Stimulated activated CD8-positive, alpha-beta memory T cell treated with anti-CD3 and anti-CD28 coated beads, Interleukin-4, amount 100 ng/mL, for 48 hours (primary cell): ENCODE measurements around the gene SLC6A9.
A peak's percentile ranks its signal among the peaks of the same experiment; 100 is the strongest.

ENCODE experiments used
- DNase-seq: peaks from one replicate; pipeline ENCODE4 v3.0.0-alpha.2; 2020

Gene SLC6A9

DNA sequence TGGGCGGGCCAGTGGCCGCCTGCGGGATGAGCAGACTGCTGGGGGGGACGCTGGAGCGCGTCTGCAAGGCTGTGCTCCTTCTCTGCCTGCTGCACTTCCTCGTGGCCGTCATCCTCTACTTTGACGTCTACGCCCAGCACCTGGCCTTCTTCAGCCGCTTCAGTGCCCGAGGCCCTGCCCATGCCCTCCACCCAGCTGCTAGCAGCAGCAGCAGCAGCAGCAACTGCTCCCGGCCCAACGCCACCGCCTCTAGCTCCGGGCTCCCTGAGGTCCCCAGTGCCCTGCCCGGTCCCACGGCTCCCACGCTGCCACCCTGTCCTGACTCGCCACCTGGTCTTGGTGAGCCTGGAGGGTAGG is 50.1 kb downstream of the SLC6A9 start:
- no peak for DNase-seq

DNA sequence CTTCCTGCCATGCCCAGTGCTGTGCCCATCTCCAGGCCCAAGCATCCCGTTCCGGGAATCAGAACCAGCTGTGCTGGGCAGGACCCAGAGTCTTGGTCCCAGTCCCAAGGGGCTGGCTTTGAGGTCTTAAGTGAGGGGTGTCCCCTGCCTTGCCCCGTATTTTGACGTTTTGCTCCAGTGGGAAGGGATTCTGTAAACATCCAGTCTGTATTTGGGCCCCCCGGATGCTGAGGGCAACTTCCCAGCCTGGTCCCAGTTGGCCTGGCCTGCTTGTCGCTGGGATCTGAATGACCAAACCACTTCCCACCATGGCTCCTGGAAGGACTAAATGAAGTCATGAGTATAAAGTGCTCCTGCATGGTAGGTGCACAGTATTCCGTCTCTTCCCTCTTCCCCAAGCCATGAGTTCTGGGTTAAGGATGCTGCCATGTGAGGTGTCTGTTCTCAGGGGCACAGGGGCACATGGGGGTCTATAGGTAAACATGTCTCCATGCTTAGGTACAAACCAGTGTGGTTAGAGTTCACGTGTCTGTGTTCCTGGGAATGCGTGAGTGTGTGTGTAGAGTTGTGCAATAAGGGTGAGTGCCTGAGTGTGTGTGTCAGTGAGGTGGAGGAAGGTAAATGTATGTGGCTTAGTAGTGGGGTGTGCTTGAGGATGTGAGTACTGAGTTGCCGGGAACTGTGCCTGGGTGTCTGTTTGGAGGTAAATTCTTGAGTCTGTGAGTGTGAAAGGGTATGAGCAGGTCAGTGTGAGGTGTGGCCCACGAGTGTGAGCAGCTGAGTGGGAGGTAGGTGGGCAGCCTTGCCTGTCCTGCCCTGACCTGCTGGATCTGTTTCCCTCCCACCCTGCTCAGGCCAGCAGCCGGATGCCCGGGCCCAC is 50.8 kb downstream of the SLC6A9 start:
- DNase-seq, result no peak

DNA sequence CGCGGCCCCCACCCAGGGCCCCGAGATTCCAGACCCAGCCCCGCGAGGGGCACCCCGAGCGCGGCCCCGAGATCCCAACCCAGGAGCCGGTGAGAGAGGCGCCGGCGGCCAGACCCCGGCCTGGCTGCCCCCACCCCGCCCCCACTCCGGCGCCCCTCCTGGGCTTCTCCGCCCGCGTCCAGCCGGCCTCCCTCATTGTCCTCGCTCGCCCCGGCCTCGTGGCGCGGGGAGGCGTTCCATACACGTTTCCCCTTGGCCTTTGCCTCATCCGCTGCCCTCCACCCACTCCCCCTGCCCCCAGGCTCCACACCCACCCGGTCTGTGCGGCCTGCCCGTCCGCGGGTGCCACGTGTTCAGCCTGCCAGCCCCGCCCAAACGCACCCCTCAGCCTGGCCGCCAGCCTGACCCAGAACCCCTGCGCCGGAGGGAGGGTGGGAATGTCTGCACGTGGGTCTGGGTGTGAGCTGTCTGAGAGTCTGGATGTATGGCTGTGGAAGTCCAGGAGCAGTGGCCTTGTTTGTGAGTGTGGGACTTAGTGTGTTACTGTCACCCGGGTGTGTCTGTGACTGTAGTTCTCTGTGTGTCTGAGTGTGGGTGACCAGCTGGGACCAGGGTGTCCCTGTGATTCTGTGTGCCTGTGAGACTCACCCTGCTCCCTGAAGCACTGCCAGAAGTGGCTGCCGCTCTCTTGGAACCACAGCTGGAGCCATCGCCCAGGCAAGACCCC is 51.6 kb downstream of the SLC6A9 start:
- peak; percentile 67 for DNase-seq

DNA sequence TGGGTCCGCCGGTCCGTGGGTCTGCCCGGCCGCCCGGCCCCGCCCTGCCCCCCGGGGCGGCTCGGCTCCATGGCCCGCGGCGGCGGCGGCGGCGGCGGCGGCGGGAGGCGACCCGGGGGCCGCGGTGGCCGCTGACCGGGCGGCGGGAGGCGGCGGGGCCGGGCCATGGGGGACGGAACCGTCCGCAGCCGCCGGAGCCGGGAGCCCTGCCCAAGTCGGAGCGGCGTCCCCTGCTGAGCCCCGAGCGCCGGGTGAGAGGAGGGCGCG is 52.1 kb downstream of the SLC6A9 start:
- no peak for DNase-seq

DNA sequence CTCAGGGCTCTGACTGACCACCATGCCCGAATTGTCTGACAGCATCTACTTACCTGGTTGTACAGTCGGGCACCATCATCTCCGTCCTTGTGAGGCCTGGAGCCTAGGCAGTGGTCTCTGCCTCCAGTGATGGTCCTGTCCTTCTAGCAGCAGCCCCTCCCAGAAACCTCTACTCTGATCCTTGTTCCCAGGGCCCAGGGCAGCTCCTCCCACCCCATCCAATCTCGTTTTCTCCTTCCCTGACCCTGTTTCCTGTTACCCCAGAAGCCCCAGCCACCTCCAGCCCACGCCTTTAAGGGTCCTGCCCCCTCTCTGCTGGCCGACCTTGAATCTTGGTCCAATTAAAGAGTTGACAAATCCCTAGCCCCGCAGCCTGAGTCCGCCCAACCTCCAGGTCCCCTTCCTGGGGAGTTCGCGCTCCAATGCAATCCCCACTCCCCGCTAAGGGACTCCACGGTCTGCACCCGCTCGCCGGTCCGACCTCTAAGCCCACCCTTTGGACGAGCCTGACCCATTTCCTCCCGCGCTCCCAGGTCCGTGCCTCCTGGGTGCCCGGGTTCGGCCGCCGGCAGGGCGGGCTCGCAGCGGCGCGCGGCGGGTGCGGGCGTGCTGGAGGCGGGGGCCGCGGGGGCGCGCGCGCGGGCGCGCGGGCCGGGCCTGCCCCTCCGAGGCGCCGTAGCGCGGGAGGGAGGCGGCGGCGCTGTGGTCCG is 52.6 kb downstream of the SLC6A9 start, which contains the start of gene B4GALT2:
Gene B4GALT2, plus strand, starts transcription at position 660 of the 710 bp plus-strand sequence. CDS start 1,951 bp downstream, outside the sequence.
- peak; percentile 64 for DNase-seq

DNA sequence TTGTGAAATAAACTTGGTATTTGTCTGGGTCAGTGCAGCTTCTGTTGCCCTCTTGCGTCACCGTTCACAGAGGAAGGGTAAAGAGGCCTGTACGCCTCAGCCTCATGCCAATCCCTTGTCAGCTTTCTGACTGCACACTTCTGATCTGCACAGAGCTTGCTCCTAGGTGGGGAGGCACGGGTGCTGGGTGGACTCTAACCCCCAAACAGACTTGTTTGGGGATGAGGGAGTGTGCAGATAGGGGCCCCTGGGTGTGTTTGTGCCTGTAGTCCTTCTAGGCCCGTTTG is 53.1 kb downstream of the SLC6A9 start:
- DNase-seq, result no peak

DNA sequence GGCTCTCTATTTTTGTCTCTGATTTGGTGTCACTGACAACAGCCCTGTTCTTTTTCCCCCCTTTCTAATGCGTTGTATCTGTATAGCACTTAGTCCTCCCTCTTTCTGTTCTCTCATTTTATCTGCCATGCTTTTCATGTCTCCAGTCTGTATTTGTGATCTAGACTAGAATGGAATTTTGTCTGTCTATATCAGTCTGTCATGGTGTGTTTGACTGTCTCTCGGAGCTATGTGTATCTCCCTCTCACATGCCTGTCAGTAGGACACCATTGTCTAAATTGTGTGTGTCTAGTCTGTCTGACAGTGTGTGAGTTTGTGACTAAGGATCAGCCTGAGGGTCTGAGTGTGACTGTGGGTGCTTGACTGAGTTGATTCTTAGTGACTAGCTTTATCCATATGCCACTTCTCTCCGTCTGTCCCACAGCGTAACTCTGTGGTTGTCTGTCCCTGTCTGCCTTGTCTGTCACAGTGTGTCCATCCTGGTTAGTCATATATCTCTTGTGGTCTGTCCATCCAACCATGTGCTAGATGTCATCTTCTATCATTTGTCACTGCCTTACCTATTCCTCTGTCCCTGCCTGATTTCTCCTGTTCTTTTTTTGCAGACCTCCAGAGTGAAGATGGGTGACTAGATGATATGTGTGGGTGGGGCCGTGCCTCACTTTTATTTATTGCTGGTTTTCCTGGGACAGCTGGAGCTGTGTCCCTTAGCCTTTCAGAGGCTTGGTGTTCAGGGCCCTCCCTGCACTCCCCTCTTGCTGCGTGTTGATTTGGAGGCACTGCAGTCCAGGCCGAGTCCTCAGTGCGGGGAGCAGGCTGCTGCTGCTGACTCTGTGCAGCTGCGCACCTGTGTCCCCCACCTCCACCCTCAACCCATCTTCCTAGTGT is 53.6 kb downstream of the SLC6A9 start:
- DNase-seq, result no peak

DNA sequence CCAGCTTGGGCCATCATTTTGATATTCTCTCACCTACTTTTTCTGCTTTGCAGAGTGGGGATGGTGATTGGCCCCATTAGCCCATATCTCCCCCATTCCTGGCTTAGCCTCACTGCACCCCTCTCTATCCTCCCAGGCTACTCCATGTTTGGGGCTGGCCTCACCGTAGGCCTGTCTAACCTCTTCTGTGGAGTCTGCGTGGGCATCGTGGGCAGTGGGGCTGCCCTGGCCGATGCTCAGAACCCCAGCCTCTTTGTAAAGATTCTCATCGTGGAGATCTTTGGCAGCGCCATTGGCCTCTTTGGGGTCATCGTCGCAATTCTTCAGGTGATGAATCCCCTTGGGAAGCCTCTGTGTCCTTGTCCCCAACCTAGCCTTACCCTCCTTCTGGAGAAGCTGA is 54.4 kb downstream of the SLC6A9 start:
- DNase-seq, result no peak

DNA sequence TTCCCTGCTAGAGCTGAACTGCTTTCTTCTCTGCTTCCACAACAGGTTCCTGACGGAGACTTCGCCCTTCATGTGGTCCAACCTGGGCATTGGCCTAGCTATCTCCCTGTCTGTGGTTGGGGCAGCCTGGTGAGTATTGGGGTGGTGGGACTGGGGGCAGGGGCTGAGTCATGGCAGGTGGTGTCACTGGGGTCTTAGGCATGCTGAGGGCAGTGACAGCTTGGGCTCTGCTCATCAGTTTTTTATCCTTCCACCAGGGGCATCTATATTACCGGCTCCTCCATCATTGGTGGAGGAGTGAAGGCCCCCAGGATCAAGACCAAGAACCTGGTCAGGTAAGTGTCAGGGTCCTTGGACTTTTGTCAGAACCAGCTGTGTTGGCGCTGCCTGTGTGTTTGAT is 55.2 kb downstream of the SLC6A9 start:
- no peak for DNase-seq

DNA sequence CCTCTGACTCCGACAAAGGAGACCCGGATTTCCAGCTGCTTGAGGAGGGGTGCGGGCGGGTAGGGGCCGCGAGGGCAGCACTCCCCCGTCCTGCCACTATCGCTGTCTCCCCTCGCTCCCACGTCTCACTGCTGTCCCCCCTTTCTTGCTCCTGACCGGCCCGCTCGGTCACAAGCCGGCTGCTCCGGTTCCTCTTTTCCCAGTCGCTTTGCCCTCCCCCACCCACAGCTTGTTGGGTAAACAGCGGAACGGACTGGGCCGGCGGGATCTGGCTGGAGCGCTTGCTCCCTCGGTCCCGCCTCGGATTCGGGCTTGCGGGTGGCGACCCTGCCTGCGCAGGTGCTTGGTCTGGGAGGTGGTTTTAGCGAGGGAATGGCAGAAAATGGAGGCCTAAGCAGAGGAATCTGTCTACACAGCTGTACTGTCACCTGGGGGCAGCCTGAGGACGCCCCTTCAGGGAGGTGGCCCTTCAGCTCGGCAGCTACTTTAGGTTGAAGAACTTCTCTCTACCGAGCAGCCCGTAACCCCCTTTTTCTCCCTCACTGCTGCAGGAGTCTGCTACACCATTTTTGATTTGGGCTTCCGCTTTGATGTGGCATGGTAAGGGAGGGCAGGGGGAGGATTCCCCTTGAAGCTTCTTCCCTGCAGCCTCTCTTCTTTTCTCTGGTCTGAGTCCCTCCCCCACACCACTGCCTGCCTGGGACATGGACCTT is 55.9 kb downstream of the SLC6A9 start:
- DNase-seq, result peak; percentile 42

DNA sequence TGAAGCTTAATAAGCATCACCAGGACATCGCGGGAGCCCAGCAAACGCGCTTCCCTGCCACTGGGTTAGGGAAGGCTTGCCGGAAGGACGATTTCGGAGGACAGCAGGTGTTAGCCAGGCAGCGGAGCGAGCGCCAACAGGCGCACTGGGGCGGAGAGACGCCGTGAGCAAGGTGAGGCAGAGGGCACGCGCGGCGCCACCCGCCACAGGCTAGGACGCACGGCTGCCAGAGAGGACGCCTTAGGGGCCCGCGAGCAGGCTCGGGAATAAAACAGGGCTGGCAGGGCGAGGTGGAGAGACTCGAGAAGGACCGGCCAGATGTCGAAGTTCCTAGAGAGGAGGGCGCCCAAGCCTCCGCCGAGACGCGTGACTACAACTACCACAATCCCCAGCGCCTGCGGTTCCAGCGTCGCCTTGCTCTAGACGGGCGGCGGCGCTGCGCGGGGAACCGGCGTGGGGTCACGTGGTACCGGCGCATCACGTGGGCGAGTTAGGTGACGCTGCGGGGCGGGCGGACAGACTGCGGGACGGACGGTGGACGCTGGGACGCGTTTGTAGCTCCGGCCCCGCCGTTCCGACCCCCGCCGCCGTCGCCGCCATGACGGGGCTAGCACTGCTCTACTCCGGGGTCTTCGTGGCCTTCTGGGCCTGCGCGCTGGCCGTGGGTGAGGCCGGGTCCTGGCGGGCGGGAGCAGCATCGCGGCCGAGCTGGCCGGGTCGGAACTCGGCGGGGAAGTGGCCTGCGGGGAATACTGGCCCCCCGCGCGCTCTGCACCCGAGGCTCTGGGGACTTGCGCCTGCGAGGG is 56.6 kb downstream of the SLC6A9 start, which contains the start of gene ATP6V0B:
Gene ATP6V0B, plus strand, starts transcription at position 518 of the 806 bp plus-strand sequence. Its CDS starts 81 bp downstream, at position 599.
- peak; percentile 98 for DNase-seq

DNA sequence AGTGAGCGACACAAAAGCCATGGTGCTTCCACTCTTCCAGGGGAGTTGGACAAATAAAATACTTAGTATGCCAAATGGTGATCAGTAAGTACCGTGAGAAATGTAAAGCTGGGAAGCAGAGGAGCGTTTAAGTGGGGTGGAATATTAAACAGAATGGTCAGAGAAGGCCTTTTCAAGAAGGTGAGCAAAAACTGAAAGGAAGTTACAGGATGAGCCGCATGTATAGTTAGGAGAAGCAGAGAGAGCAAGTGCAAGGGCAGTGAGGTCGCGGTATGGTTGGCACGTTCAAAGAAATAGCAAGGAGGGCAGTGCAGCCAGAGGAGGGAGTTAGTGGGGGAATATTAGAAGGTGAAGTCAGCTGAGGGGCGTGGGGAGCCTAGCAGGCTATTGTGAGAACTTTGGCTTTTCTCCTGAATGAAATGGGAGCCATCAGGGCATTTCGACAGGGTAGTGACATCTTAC is 57.2 kb downstream of the SLC6A9 start:
- DNase-seq, result no peak

DNA sequence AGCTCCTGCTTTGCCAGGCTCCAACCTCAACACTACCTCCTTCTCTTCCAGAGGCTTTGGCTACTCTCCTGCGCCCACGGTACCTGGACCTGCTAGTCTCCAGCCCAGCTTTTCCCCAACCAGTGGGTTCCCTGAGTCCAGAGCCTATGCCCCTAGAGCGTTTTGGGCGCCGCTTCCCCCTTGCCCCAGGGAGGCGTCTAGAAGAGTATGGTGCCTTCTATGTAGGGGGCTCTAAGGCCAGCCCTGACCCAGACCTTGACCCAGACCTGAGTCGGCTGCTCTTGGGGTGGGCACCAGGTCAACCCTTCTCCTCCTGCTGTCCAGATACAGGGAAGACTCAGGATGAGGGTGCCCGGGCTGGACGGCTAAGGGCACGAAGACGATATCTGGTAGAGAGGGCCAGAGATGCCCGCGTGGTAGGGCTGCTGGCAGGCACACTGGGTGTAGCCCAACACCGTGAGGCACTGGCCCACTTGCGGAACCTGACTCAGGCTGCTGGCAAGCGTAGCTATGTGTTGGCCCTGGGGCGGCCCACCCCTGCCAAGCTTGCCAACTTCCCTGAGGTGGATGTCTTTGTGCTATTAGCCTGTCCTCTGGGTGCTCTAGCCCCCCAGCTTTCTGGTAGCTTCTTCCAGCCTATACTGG is 59.8 kb downstream of the SLC6A9 start:
- DNase-seq, result no peak

DNA sequence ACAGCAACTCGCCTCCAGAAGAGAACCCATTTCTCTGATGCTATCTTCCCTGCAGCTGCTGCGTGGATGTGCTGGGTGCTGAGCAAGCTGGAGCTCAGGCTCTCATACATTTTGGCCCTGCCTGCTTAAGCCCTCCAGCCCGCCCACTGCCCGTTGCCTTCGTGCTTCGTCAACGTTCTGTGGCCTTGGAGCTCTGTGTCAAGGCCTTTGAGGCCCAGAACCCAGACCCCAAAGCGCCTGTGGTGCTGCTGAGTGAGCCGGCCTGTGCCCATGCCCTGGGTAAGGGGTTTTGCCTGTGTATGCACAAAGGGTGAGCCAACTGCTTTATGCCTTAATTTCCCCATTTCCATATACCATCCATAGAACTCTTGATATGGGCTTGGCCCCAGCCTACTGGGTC is 60.4 kb downstream of the SLC6A9 start:
- no peak for DNase-seq

DNA sequence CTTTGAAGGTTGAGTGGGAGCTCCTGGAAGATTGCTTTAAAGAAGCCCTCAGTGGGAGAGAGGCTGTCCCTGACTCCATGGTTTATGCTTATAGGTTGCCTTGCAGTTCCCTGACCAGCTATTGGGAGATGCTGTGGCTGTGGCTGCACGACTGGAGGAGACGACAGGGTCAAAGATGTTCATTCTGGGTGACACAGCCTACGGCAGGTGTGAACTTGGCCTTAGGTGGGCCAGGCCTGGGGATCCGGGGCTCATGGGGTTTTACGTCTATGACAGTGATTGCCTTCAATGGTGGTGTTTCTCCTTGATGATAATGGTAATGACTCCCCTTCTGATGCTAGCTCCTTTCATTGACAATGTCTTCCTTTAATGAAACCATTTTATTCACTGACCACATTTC is 60.8 kb downstream of the SLC6A9 start:
- DNase-seq, result no peak

DNA sequence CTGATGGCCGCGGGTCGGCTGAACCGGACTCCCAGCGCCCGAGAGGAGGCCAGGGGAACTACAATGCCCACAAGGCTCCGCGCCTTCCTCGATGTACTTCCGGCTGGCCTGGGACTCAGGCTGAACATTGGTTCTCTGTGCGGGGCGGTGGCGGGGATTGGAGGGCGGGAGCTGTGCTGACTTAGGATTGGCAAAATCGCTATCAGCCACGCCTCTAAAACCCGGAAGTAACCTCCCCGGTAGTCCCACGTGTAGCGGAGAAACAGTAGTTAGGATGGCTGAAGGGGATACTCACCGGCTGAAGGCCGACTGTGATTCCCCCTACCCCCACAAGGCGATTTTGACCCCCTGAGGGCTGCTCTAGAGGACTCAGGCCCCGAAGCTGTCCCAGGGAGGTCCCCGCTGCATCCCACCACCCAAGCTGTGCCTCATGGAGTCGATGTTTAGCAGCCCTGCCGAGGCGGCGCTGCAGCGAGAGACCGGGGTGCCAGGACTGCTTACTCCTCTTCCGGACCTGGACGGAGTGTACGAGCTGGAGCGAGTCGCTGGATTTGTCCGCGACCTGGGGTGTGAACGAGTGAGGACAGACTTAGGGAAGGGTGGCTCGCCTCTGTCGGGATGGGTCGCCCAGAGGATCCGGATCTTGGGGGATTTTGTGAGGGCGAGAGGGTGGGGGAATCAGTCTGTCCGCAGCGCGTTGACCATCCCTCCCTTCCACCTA is 61.4 kb downstream of the SLC6A9 start, which contains the start of gene DPH2:
Gene DPH2, plus strand, starts transcription at position 265 of the 721 bp plus-strand sequence. Its CDS starts 166 bp downstream, at position 431.
- DNase-seq, result peak; percentile 97

DNA sequence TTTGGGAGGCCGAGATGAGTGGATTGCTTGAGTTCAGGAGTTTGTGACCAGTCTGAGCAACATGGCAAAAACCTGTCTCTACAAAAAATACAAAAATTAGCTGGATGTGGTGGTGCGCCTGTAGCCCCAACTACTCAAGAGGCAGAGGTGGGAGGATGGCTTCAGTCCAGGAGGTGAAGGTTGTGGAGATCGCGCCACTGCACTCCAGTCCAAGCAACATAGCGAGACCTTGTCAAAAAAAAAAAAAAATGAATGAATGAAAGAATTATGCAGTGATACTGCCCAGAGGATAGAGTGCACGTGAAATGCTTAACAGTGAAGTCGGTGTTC is 61.9 kb downstream of the SLC6A9 start:
- DNase-seq, result no peak

DNA sequence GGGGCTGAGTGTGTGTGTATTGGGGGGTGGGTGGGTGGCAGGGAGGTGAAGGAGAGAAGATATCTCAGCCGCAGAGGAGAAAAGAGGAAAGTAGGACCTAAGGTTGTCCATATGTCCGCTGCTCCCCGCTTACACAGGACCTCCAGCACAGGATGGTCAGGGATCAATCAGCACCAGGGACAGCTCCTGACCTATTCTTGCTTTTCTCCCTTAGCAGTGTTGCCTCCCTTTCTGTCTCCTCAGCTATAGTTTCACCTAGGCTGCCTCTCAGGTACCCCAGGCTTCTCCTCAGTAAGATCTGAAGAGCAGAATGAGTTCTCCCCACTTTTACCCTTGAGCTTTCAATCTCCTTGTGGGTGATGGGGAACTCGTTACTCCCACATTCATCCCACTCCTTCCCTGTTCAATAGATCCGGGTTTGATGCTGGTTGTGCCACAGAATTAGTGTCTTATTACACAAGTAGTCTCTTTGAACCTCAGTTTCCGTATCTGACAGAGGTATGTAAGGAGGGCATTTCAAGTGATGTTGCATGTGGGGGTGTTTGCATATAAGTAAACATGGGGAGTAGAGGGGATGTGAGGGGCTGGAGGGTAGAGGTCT is 62.8 kb downstream of the SLC6A9 start:
- no peak for DNase-seq

DNA sequence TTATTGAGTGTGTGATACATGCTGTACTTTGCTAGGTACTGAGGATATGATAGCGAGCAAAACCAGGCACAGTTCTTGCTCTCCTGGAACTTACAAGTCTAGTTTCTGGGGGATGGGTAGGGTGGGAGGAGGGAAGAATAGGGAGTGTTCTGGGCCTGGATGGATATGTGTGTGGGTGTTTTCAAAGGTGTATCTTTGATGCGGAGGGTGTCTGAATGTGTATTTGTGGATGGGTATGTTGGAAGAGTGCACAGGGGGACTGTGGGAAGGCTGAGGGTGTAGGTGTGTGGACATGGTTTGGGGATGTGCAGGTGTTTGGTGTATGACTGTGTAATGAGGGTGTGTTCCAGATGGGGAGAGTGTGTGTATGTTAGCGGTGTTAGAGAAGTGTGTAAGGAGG is 65.9 kb downstream of the SLC6A9 start:
- DNase-seq, result no peak

DNA sequence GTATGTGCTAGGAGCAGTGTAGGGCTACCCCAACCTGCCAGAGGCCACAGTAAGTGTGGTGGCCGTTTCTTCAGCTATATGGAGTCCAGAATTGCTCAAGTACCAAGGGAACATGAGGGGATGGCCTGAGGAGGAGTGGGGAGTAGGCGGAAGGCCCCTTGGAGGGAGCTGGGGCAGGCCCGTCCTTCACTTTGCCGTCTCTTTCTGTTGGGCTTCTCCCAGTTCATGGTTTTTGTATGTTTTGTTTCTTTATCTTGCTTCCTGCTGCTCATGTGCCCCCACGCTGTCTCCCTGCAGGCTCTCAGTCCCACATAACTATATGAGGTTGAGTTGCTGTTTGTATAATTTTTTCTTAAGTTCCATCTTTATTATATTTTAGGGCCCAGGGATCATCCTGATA is 67.4 kb downstream of the SLC6A9 start:
- DNase-seq, result no peak
